Mucosa of gallbladder (tissue), 1 donor: ENCODE data around the gene LCN15. TPM values are rescaled to one million over a fixed set of nuclear protein-coding genes. Genes with fewer than 3 reads are reported as not detected.
A peak's percentile ranks its signal among the peaks of the same experiment; 100 is the strongest.
"Not testable (repeated sequence)": the region's sequence is repeated elsewhere in the genome, so short reads cannot be mapped to it uniquely, and the experiment has no call there.

Experiments
- DNase-seq: peaks from one replicate; pipeline ENCODE4 v3.0.0-alpha.2; 2020; ENCODE audit warnings: low spot score
- total RNA-seq: library from RNA; stranded (reverse); gene quantifications from one replicate; pipeline ENCODE4 v1.2.1, GENCODE V29; 2021
- donor health status: DM: no; HTN: no; CAD: no.

The LCN15 gene
- total RNA-seq, 1 donor from 2014 or later = not detected

- no peak for DNase-seq
These were observed 30.1 kb upstream of the LCN15 start for GRCh38 chr9:136794281-136794999.

DNA sequence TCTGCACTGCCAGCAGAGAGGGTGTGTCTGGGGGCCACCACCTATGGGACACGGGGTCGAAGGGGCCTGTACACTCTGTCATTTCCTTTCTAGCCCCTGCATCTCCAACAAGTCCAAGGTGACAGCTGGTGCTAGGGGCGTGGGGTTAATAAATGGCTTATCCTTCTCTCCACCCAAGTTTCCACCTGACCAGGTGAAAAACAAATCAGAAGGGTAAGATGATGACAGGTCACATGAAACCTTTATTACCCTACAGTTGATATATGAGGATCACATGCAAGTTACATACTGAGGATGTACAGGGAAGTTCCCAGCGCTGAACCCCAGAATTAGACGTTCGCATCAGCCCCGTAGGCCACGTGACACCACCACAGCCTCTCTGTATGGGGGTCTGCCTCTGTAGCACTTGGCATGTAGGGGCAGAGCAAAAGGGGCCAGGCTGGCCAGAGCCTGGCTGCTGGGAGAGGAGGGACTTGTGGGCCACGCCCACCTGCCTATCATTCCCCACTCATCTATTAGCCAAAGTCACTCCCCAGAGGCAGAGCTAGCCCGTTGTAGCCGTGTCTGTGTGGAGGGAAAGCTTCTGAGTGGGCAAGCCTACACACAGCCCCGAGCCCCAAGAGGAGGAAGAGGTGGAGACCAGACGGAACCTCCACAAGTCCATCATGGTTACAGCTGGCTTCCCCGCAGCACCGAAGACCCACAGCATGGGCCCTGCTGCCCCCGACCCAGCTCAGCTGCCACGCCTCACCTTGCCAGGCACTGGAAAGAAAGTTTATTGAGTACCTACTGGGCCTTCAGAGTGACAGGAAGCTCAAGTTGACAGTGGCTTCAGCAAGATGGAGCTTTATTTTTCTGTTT, 29.0 kb upstream of the LCN15 start:
- no peak for DNase-seq

- DNase-seq = no peak
These were observed 28.2 kb upstream of the LCN15 start for GRCh38 chr9:136792321-136793085.

DNA sequence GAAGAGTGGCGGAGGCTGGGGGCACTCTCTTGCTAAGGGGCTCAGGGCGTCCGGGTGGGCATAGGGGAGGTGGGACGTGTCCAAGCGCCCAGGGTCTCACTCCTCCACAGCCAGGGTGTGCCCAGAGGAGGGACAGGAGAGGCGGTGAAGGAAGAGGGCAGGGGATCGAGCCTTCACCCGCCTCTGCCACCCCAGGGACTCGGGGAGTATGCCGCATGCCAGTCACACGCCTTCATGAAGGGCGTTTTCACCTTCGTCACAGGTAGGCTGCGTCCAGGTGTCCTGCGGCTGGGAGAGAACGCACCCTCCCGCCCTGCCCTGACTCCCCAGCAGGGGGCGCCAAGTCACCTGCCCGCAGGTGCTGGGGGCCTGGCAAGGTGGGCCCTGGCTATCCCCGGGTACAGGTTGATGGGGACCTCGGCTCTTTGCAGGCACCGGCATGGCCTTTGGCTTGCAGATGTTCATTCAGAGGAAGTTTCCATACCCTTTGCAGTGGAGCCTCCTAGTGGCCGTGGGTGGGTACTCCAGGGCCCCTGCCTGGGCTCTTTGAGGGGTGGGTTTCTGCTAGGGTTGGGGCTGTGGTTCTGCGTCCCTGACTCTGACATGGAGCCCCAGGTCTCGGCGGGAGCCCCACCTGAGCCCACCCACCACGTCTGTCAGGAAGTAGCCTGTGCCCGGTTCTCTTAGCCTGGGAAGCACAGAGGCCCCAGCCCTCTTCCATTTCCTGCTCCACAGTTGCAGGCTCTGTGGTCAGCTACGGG, 27.4 kb upstream of the LCN15 start:
- peak; percentile 77 for DNase-seq

GRCh38 chr9:136790640-136791515, 26.6 kb upstream of the LCN15 start, which contains the start of gene TMEM141:
TSS of gene TMEM141 (plus strand) at chr9:136791344. CDS start at chr9:136791371, 27 bp downstream.
- DNase-seq = peak; percentile 100

- no peak for DNase-seq
These were observed 25.2 kb upstream of the LCN15 start for GRCh38 chr9:136789523-136789937.

- not testable (repeated sequence) for DNase-seq
These were observed 24.6 kb upstream of the LCN15 start for GRCh38 chr9:136788644-136789522.

GRCh38 chr9:136787690-136788400, 23.5 kb upstream of the LCN15 start:
- peak; percentile 74 for DNase-seq

GRCh38 chr9:136786983-136787382, 22.7 kb upstream of the LCN15 start:
- DNase-seq = not testable (repeated sequence)

- no peak for DNase-seq
These were observed 22.1 kb upstream of the LCN15 start for GRCh38 chr9:136786451-136786850.

GRCh38 chr9:136785565-136786355, 21.4 kb upstream of the LCN15 start:
- not testable (repeated sequence) for DNase-seq

DNA sequence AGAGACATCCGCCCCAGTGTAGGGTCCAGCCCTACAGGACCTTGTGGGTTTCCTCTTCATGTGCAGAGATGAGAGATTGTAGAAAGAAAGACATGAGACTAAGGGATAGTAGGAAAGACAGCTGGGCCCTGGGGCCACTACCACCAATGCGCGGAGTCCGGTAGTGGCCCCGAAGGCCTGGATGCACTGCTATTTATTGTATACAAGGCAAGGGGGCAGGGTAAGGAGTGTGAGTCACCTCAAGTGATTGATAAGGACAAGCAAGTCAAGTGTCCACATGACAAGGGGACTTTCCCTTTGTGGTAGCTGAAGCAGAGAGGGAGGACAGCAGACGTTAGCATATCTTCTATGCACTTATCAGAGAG, 20.7 kb upstream of the LCN15 start:
- peak; percentile 36 for DNase-seq

DNA sequence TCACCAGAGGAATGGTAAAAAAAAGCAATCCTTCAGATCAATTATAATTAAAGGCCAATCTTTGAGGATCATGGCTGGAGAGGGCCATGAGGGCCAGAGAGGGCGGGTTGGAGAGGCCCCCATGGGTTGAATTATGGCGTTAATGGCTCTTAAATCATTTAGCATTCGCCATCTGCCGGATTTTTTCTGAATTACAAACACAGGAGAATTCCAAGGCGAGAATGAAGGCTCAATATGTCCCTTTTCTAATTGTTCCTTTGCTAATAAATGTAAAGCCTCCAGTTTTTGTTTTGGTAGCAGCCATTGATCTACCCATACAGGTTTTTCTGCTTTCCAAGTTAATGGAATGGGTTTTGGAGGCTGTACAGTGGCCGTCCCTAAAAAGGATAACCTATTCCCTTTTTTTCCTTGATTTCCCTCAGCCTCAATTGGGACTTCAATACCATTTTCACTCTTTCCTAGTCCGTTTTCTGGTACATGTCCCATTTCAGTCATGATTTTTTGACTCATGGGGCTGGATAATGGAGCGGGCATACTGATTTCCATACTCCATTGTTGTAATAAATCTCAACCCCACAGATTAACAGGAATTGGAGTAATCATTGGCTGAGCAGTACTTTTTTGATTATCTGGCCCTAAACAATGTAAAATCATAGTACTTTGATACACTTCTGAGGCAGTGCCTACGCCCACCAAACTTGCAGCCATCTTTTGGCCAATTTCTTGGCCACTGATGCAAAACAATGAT, 20.1 kb upstream of the LCN15 start:
- no peak for DNase-seq

- no peak for DNase-seq
These were observed 18.1 kb upstream of the LCN15 start for GRCh38 chr9:136782452-136782851.

- no peak for DNase-seq
These were observed 15.5 kb upstream of the LCN15 start for GRCh38 chr9:136779808-136780207.

DNA sequence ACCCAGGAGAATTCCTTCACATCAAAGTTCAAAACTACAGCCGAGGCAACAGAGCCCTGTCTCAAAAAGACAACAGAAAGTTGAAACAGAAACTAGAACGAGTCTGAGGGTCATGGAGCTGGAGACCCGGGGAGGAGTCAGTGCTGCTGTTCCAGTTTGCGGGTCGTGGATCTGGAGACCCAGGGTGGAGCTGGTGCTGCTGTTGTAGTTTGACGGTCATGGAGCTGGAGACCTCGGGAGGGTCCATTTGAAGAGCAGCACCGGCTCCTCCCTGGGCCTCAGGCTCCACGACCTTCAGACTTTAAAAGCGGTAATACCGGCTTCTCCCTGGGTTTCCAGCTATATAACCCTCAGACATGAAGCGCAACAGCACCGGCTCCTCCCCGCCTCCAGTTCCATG, 13.0 kb upstream of the LCN15 start:
- no peak for DNase-seq

DNA sequence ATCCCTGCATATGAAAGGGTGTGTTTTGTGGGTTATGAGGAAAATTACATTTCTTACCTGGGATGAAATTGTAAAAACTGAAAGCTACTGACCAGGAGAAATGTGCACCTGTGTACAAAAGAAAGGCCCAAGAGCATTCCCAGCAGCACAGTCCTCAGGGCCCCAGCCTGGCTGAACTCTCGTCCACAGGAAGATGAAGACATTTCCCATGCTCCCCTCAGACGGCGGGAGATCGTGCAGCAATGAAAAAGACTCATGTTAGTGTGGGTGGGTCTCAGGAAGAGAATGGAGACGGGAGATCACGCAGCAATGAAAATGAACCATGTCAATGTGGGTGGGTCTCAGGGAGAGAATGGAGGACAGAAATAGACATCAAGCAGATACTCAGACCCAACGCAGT, 12.6 kb upstream of the LCN15 start:
- DNase-seq = no peak
